Measurements from ENCODE around the gene HOXD3. TPM values are rescaled to one million over a fixed set of nuclear protein-coding genes. Genes with fewer than 3 reads are reported as not detected.

The HOXD3 gene
- total and polyA plus RNA-seq, 2 experiments from 2014 or later, result not detected

DNA sequence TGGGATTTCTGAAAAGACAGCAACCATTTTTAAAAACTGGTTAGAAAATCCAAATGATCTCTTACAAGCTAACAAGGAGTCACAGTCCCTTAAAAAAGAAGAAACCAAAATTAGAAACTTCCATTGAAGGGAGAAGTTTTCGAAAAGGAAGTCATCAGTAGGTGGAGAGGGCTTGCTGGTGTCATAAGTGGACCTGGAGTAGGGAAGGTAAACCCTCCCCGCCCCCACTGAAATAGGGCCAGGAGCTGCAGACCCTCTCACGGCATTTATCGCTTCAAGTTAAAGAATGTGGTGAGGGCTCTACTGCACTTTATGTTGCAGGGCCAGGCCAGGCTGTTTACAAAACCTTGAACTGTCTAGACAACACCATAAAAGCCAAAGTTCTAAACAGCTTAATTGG is 47.2 kb upstream of the HOXD3 start:
- peaks cover 5% of the 10 kb centered on the region for H3K9me3 Mint-ChIP-seq
- peaks cover 31% of the 10 kb centered on the region for H4K20me1 ChIP-seq (replicated peaks; ENCODE audit: insufficient read depth)
- no peak overlapping the region for H3K4me2 ChIP-seq
- no peak overlapping the region for H2AFZ ChIP-seq
- no peaks in the 10 kb centered on the region for H3K36me3 ChIP-seq (ENCODE audit: insufficient read depth)
- no peak overlapping the region for H3K4me3 ChIP-seq
- H3K4me3 Mint-ChIP-seq, result no peak overlapping the region
- ATAC-seq (no peak), DNase-seq (ENCODE audit: low spot score) (no peak)
- no peaks in the 10 kb centered on the region for H3K79me2 ChIP-seq (replicated peaks; ENCODE audit: insufficient read depth)
- peak; percentile 60 for TF ChIP-seq EZH2 (IDR thresholded peaks at IDR 0.05; ENCODE audit: low read depth, unreplicated experiment)
- TF ChIP-seq CREB1 (CRISPR knock-in tag; IDR thresholded peaks at IDR 0.05; ENCODE audit: low read depth), result no peak
- no peaks in the 10 kb centered on the region for H3K9me2 ChIP-seq (ENCODE audit: insufficient read depth)
- no peaks in the 10 kb centered on the region; the same call in 2 of the 3 replicates for H3K36me3 Mint-ChIP-seq (ENCODE audit: low read depth)
- H3K4me1 ChIP-seq (ENCODE audit: insufficient read depth), result peaks cover 37% of the 10 kb centered on the region
- peaks cover 22% of the 10 kb centered on the region for H3K4me1 Mint-ChIP-seq
- no peak overlapping the region for H3K27ac ChIP-seq (ENCODE audit: low read depth)
- peaks cover 99% of the 10 kb centered on the region for H3K27me3 ChIP-seq (ENCODE audit: insufficient read depth)
- H3K27ac Mint-ChIP-seq, result no peak overlapping the region
- H3F3A ChIP-seq (replicated peaks; ENCODE audit: low read depth), result peaks cover 48% of the 10 kb centered on the region
- H3K27me3 Mint-ChIP-seq (ENCODE audit: insufficient read depth, low read depth, poor library complexity), result peaks cover 94% of the 10 kb centered on the region

DNA sequence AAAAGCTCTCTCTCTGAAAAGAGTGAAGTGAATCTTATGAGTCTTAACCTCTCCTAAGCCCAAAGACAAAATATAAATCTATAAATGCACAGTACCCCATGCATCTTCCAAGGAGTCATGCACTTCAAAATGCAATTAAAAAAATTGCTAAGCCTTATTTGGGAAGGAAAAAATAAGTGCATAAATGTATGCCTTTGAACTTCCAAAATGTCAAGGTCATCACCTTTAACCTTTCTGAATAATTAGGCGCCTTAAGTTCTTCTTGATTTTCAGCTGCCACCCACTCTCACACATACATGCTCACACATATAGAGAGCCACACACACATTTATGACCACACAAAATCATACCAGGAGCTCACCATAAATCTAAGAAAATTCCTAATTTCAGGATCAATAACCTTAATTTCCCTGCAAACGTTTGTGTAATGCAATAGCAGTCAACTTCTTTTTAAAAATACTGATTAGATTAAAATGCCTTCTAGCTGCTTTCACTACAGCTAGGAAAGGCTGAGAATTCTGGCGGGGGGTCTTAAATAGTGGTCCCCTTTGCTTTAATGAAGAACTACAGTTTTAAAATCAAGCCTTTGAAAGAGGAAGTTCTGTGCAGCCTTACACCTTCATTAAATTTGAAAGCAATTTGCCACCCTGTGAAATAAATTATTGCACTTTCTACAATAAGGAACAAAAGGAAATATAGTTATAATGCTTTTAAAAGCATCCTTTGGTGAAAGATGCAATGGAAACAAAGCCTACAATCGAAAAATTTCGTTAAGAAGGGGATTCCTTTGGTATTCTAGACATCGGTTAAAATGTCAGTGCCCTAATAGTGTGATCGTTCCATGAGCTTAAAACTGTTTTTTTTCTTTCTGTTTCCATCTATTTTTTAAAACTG is 46.4 kb upstream of the HOXD3 start:
- TF ChIP-seq EZH2 (IDR thresholded peaks at IDR 0.05; ENCODE audit: low read depth, unreplicated experiment), result peak; percentile 65
- TF ChIP-seq NANOG (IDR thresholded peaks at IDR 0.05; ENCODE audit: borderline replicate concordance), result no peak
- Mint-ChIP-seq H3K27me3 (ENCODE audit: insufficient read depth, low read depth, poor library complexity) (peaks cover 94% of the 10 kb centered on the region), H3K4me1 (peaks cover 20% of the 10 kb centered on the region), H3K36me3 (ENCODE audit: low read depth) (no peaks in the 10 kb centered on the region; the same call in 2 of the 3 replicates), H3K27ac (no peak overlapping the region), H3K4me3 (no peak overlapping the region), H3K9me3 (peaks cover 3% of the 10 kb centered on the region)
- DNase-seq (ENCODE audit: low spot score) (no peak), ATAC-seq (no peak)
- no peak overlapping the region for H2AFZ ChIP-seq
- no peaks in the 10 kb centered on the region for H3K9me2 ChIP-seq (ENCODE audit: insufficient read depth)
- H3K27me3 ChIP-seq (ENCODE audit: insufficient read depth), result peaks cover 99% of the 10 kb centered on the region
- peaks cover 51% of the 10 kb centered on the region for H3F3A ChIP-seq (replicated peaks; ENCODE audit: low read depth)
- H3K4me3 ChIP-seq, result no peak overlapping the region
- no peaks in the 10 kb centered on the region for H3K36me3 ChIP-seq (ENCODE audit: insufficient read depth)
- peaks cover 37% of the 10 kb centered on the region for H3K4me1 ChIP-seq (ENCODE audit: insufficient read depth)
- H3K4me2 ChIP-seq, result no peak overlapping the region
- peaks cover 31% of the 10 kb centered on the region for H4K20me1 ChIP-seq (replicated peaks; ENCODE audit: insufficient read depth)
- H3K27ac ChIP-seq (ENCODE audit: low read depth), result no peak overlapping the region
- H3K79me2 ChIP-seq (replicated peaks; ENCODE audit: insufficient read depth), result no peaks in the 10 kb centered on the region

DNA sequence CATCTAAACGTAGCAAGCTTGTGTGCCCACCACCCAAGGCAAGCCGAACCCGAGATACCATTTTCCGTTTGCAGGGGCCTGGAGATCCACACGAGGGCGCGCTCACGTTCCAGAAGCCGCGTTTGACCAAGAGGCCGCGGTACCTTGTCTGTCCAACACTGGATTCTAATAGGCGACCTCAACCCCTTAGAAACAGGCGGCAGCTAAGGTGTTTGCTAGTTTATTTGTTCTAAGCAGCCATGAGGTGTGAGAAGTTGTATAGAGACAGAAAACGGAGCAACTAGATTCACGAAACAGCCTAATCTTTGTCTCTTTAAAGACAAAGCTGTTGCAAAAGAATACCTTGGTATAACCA is 45.8 kb upstream of the HOXD3 start:
- Histone ChIP-seq H3K27me3 (ENCODE audit: insufficient read depth) (peaks cover 99% of the 10 kb centered on the region), H4K20me1 (replicated peaks; ENCODE audit: insufficient read depth) (peaks cover 31% of the 10 kb centered on the region), H2AFZ (no peak overlapping the region), H3K4me1 (ENCODE audit: insufficient read depth) (peaks cover 38% of the 10 kb centered on the region), H3K27ac (ENCODE audit: low read depth) (no peak overlapping the region), H3K36me3 (ENCODE audit: insufficient read depth) (no peaks in the 10 kb centered on the region), H3K4me2 (no peak overlapping the region), H3K9me2 (ENCODE audit: insufficient read depth) (no peaks in the 10 kb centered on the region), H3K79me2 (replicated peaks; ENCODE audit: insufficient read depth) (no peaks in the 10 kb centered on the region), H3K4me3 (no peak overlapping the region), H3F3A (replicated peaks; ENCODE audit: low read depth) (peaks cover 49% of the 10 kb centered on the region)
- peak; percentile 9 for ATAC-seq
- Mint-ChIP-seq H3K36me3 (ENCODE audit: low read depth) (no peaks in the 10 kb centered on the region; the same call in 2 of the 3 replicates), H3K27me3 (ENCODE audit: insufficient read depth, low read depth, poor library complexity) (peaks cover 94% of the 10 kb centered on the region), H3K4me1 (peaks cover 17% of the 10 kb centered on the region), H3K9me3 (peaks cover 3% of the 10 kb centered on the region), H3K27ac (no peak overlapping the region), H3K4me3 (no peak overlapping the region)
- peak; percentile 94 for DNase-seq (ENCODE audit: low spot score)
- TF ChIP-seq JUNB (IDR thresholded peaks at IDR 0.05; ENCODE audit: unreplicated experiment), result no peak
- TF ChIP-seq, protein P1, sequence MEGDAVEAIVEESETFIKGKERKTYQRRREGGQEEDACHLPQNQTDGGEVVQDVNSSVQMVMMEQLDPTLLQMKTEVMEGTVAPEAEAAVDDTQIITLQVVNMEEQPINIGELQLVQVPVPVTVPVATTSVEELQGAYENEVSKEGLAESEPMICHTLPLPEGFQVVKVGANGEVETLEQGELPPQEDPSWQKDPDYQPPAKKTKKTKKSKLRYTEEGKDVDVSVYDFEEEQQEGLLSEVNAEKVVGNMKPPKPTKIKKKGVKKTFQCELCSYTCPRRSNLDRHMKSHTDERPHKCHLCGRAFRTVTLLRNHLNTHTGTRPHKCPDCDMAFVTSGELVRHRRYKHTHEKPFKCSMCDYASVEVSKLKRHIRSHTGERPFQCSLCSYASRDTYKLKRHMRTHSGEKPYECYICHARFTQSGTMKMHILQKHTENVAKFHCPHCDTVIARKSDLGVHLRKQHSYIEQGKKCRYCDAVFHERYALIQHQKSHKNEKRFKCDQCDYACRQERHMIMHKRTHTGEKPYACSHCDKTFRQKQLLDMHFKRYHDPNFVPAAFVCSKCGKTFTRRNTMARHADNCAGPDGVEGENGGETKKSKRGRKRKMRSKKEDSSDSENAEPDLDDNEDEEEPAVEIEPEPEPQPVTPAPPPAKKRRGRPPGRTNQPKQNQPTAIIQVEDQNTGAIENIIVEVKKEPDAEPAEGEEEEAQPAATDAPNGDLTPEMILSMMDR (conservative IDR thresholded peaks at IDR 0.05; ENCODE audit: low read depth in 2 of 2), result peak; percentile 79 to 88
- peak; percentile 79 for TF ChIP-seq EZH2 (IDR thresholded peaks at IDR 0.05; ENCODE audit: low read depth, unreplicated experiment)
